Stimulated activated CD4-positive, alpha-beta T cell treated with anti-CD3 and anti-CD28 coated beads, Interleukin-12 subunit alpha, Interleukin-12 subunit beta, amount 100 ng/mL, for 24 hours (primary cell): ENCODE measurements around the gene TSPYL2.

Source experiments
- DNase-seq, 2 experiments: peaks; one replicate each; pipeline ENCODE4 v3.0.0-alpha.2; 2020; ENCODE audit warnings: low read depth in 2 of 2

Gene TSPYL2

GRCh38 chrX:53125506-53125905 is 43.3 kb downstream of the TSPYL2 start:
- DNase-seq: no peak

DNA sequence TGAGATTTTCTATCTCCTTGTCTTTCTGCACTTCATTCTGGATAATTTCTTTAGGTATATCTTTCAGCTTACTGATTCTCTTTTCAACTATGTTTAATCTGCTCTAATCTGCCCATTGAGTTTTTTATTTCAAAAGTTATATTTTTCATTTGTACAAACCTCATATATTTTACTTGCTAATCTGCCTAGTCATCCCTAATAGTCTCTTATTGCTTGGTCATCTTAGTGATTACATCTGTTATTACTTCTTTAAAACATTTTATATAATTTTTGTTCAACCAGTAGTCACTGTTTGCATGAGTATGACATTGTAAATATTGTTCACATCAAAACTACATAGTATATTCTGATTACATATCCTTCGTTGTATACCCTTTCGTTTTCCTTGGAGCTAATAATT is 44.2 kb downstream of the TSPYL2 start:
- no peak for DNase-seq

DNA sequence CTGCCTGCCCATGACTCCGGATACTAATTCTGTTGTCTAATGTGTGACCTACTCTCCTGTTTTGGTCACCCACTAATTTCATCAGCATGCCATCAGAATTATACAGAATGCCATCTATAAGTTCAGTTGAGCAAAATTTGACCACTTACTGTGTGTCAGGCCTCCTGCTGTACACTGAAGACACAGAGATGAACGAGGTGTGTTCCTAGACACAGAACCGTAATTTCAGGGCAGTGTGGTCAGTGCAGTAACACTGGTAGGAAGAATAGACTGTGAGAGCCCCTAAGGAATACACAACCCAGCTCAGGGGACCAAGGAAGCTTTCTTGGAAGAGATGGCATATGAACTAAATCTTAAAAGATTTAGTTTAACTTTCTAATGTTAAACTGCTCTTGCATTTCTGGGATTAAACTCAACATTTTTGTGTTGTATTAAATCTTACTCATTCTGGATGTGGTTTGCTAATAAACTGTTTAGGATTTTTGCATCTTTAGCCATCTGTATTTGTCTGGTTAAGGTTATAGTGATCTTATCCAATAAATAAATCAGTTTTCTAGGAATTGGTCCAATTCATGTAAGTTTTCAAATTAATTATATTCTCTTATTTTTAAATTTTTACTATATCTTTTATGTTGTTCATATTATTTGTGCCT is 46.1 kb downstream of the TSPYL2 start:
- DNase-seq: no peak

DNA sequence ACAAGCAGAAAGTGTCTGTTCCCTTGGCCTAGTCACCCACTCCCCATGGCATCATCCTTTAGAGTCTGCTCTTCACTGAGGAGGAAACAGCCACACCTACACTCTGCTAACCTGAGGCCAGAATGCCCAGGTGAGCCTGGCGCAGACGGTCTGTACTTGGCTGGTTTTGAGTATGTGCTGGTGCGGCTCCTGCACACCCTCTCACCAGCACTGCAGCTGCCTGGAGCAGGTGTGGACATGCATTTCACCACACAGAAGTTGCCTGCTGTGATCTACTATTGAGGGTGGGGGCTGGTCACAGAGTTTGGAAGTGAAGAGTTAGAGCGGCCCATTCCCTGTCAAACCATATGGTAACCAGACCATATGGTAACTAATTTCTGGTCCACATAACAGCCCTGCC is 51.2 kb downstream of the TSPYL2 start:
- no peak for DNase-seq

- no peak for DNase-seq
Measured at GRCh38 chrX:53135581-53135980, 53.4 kb downstream of the TSPYL2 start.
